ENCODE data around the gene BET1L.
"Not testable (repeated sequence)": the region's sequence is repeated elsewhere in the genome, so short reads cannot be mapped to it uniquely, and the experiment has no call there.

The BET1L gene

GRCh38 chr11:230431-230830, 23.2 kb upstream of the BET1L start:
- DNase-seq (ENCODE audit: low read depth in 2 of 2, low spot score in 1 of 2) = no peak

- DNase-seq (ENCODE audit: low read depth in 2 of 2, low spot score in 1 of 2) = no peak
These were observed 20.7 kb upstream of the BET1L start for GRCh38 chr11:227824-228379.

- no peak for DNase-seq (ENCODE audit: low read depth in 2 of 2, low spot score in 1 of 2)
These were observed 18.7 kb upstream of the BET1L start for GRCh38 chr11:225734-226453.

- no peak for DNase-seq (ENCODE audit: low read depth in 2 of 2, low spot score in 1 of 2)
These were observed 17.2 kb upstream of the BET1L start for GRCh38 chr11:224424-224823.

GRCh38 chr11:223884-224283, 16.7 kb upstream of the BET1L start:
- no peak for DNase-seq (ENCODE audit: low read depth in 2 of 2, low spot score in 1 of 2)

- DNase-seq (ENCODE audit: low read depth in 2 of 2, low spot score in 1 of 2) = no peak
These were observed 16.0 kb upstream of the BET1L start for GRCh38 chr11:223026-223789.

GRCh38 chr11:221998-222789, 15.0 kb upstream of the BET1L start:
- no peak for DNase-seq (ENCODE audit: low read depth in 2 of 2, low spot score in 1 of 2)

GRCh38 chr11:221539-221938, 14.3 kb upstream of the BET1L start:
- DNase-seq (ENCODE audit: low read depth in 2 of 2, low spot score in 1 of 2) = no peak

- DNase-seq (ENCODE audit: low read depth in 2 of 2, low spot score in 1 of 2) = not testable (repeated sequence)
These were observed 13.5 kb upstream of the BET1L start for GRCh38 chr11:220641-221215.

- no peak for DNase-seq (ENCODE audit: low read depth in 2 of 2, low spot score in 1 of 2)
These were observed 11.8 kb upstream of the BET1L start for GRCh38 chr11:218815-219593.

- no peak for DNase-seq (ENCODE audit: low read depth in 2 of 2, low spot score in 1 of 2)
These were observed 10.5 kb upstream of the BET1L start for GRCh38 chr11:217704-218103.

GRCh38 chr11:216081-216974, 9.1 kb upstream of the BET1L start:
- no peak for DNase-seq (ENCODE audit: low read depth in 2 of 2, low spot score in 1 of 2)

- DNase-seq (ENCODE audit: low read depth in 2 of 2, low spot score in 1 of 2) = no peak
These were observed 8.4 kb upstream of the BET1L start for GRCh38 chr11:215581-216037.

GRCh38 chr11:214083-214482, 6.9 kb upstream of the BET1L start:
- no peak for DNase-seq (ENCODE audit: low read depth in 2 of 2, low spot score in 1 of 2)

- DNase-seq (ENCODE audit: low read depth in 2 of 2, low spot score in 1 of 2) = no peak
These were observed 5.9 kb upstream of the BET1L start for GRCh38 chr11:213111-213510.

- no peak for DNase-seq (ENCODE audit: low read depth in 2 of 2, low spot score in 1 of 2)
These were observed 5.2 kb upstream of the BET1L start for GRCh38 chr11:212150-213100.

- DNase-seq (ENCODE audit: low read depth in 2 of 2, low spot score in 1 of 2) = no peak
These were observed 4.5 kb upstream of the BET1L start for GRCh38 chr11:211741-212140.

GRCh38 chr11:211295-211694, 4.1 kb upstream of the BET1L start:
- DNase-seq (ENCODE audit: low read depth in 2 of 2, low spot score in 1 of 2) = no peak

All from stimulated activated CD8-positive, alpha-beta memory T cell treated with anti-CD3 and anti-CD28 coated beads, Interleukin-4, amount 100 ng/mL, for 4 hours (primary cell).